ENCODE data around the gene L1TD1.
A peak's percentile ranks its signal among the peaks of the same experiment; 100 is the strongest.
"Not testable (repeated sequence)": the region's sequence is repeated elsewhere in the genome, so short reads cannot be mapped to it uniquely, and the experiment has no call there.

Gene L1TD1

GRCh38 chr1:62239652-62240403 is 45.2 kb downstream of the L1TD1 start:
- not testable (repeated sequence) for FAIRE-seq

GRCh38 chr1:62240651-62241370 is 46.2 kb downstream of the L1TD1 start:
- FAIRE-seq: no peak

GRCh38 chr1:62241371-62242131 is 46.9 kb downstream of the L1TD1 start:
- no peak for FAIRE-seq

GRCh38 chr1:62244380-62244779 is 49.7 kb downstream of the L1TD1 start:
- not testable (repeated sequence) for FAIRE-seq

GRCh38 chr1:62245201-62245600 is 50.6 kb downstream of the L1TD1 start:
- FAIRE-seq: no peak

GRCh38 chr1:62247391-62248168 is 52.9 kb downstream of the L1TD1 start:
- FAIRE-seq: no peak

GRCh38 chr1:62250126-62250726 is 55.6 kb downstream of the L1TD1 start:
- no peak for FAIRE-seq

GRCh38 chr1:62259551-62259950 is 64.9 kb downstream of the L1TD1 start:
- peak; percentile 51 for FAIRE-seq

- no peak for FAIRE-seq
Measured at GRCh38 chr1:62260688-62261087, 66.0 kb downstream of the L1TD1 start.
